Skeletal muscle tissue (tissue), 4 donors: ENCODE results near the gene CPTP. TPM values are rescaled to one million over a fixed set of nuclear protein-coding genes. Genes with fewer than 3 reads are reported as not detected.

Experiments used
- H3K27ac ChIP-seq: one replicate; pipeline ENCODE4 v1.7.0; 2013; ENCODE audit warnings: mild to moderate bottlenecking, low read depth, low read length, inconsistent platforms
- H3K27me3 ChIP-seq, 3 donors: one replicate each; pipeline ENCODE4 v1.7.0; 2013; ENCODE audit warnings: low read length in 3 of 3; ENCODE audit not compliant: control insufficient read depth in 3 of 3, insufficient read depth in 3 of 3
- H3K36me3 ChIP-seq, 3 donors: one replicate each; pipeline ENCODE4 v1.7.0; 2013; ENCODE audit warnings: low read length in 3 of 3; ENCODE audit not compliant: control insufficient read depth in 3 of 3, insufficient read depth in 3 of 3
- H3K4me1 ChIP-seq, 3 donors: one replicate each; pipeline ENCODE4 v1.7.0; 2013; ENCODE audit warnings: low read length in 3 of 3, mild to moderate bottlenecking in 3 of 3; ENCODE audit not compliant: control insufficient read depth in 3 of 3, insufficient read depth in 3 of 3
- H3K4me3 ChIP-seq, 3 donors: one replicate each; pipeline ENCODE4 v1.7.0; 2013; ENCODE audit warnings: low read length in 3 of 3
- H3K9ac ChIP-seq, 3 donors: one replicate each; pipeline ENCODE4 v1.7.0; 2013; ENCODE audit warnings: low read length in 3 of 3, mild to moderate bottlenecking in 3 of 3, moderate library complexity in 2 of 3, low read depth in 1 of 3
- H3K9me3 ChIP-seq, 3 donors: one replicate each; pipeline ENCODE4 v1.7.0; 2013; ENCODE audit warnings: low read length in 3 of 3; ENCODE audit not compliant: control insufficient read depth in 3 of 3
- total RNA-seq: library from RNA; depleted of rRNA; stranded (reverse); fragments of >200 nt; gene quantifications from one replicate; pipeline ENCODE4 v1.2.3, GENCODE V29; 2014
- donor health status: Osteomylitis.

CPTP gene
- total RNA-seq, 1 donor from 2014 or later: 8.4 TPM

DNA sequence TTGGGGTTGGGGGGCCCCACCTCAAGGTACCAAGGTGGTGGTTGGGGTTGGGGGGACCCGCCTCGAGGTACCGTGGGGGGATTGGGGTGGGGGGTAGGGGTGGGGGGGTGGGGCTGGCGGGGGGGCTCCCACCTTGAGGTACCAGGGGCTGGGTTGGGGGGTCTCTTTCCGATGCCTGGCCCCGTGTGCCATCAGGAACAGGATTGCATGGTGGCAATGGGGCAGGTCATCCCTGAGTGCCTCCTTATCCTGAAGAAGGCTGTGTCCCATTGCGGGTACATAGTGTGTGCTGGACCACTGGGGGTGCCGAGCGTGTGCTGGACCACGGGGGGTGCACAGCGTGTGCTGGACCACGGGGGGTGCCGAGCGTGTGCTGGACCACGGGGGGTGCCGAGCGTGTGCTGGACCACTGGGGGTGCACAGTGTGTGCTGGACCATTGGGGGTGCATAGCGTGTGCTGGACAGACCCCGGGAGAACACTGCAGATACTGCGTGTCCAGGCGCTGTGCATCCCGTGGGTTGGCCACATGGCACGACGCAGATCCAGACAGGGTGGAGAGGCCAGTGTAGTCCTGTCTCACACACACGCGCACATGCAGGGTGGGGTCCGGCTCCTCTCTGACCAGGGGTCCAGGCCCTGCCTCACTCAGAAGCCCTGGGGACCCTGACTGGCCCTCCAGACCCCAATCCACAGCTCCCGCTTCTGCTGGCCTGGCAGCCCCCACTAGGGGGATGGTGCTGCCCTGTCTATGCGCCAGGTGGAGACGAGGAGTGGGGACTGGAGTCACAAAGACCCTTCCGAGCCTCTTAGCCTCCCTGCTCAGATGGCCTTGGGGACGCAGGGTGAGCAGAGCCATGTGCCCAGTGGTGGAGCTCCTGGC lies 40.1 kb upstream of the CPTP start:
- no peak overlapping the region for H3K4me3 ChIP-seq
- no peak overlapping the region for H3K9ac ChIP-seq
- H3K27ac ChIP-seq: no peak overlapping the region
- H3K27me3 ChIP-seq: peaks cover 31 to 39% (median 33%) of the 10 kb centered on the region in 3 donors
- H3K9me3 ChIP-seq: no peaks in the 10 kb centered on the region
- H3K36me3 ChIP-seq: no peaks in the 10 kb centered on the region
- peaks cover 0 to 12% (median 2%) of the 10 kb centered on the region in 3 donors for H3K4me1 ChIP-seq

DNA sequence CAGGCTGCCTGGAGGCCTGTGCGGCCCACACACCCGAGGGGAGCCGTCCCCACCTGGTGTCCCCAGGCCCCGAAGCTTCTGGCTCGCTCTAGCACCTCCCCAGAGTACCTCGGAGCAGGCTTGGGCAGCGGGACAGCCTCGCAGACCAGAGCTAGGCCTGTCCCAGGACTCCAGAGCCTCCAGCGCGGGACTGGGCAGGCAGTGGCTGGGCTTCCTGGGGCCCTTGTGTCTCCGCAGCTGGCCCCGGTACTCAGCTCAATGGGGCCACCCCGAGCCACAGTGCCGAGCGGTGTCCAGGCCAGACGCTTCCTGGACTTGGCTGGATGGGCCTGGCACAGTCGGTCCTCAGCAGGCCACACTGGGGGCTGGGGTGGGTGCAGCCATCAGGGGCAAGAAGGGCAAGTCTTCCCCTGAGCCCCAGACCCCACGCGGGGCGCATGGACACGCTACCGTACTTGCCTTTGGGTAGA lies 39.5 kb upstream of the CPTP start:
- peaks cover 31 to 39% (median 33%) of the 10 kb centered on the region in 3 donors for H3K27me3 ChIP-seq
- no peak overlapping the region for H3K27ac ChIP-seq
- peaks cover 0 to 12% (median 2%) of the 10 kb centered on the region in 3 donors for H3K4me1 ChIP-seq
- no peak overlapping the region for H3K9ac ChIP-seq
- no peak overlapping the region for H3K4me3 ChIP-seq
- H3K9me3 ChIP-seq: no peaks in the 10 kb centered on the region
- H3K36me3 ChIP-seq: no peaks in the 10 kb centered on the region

DNA sequence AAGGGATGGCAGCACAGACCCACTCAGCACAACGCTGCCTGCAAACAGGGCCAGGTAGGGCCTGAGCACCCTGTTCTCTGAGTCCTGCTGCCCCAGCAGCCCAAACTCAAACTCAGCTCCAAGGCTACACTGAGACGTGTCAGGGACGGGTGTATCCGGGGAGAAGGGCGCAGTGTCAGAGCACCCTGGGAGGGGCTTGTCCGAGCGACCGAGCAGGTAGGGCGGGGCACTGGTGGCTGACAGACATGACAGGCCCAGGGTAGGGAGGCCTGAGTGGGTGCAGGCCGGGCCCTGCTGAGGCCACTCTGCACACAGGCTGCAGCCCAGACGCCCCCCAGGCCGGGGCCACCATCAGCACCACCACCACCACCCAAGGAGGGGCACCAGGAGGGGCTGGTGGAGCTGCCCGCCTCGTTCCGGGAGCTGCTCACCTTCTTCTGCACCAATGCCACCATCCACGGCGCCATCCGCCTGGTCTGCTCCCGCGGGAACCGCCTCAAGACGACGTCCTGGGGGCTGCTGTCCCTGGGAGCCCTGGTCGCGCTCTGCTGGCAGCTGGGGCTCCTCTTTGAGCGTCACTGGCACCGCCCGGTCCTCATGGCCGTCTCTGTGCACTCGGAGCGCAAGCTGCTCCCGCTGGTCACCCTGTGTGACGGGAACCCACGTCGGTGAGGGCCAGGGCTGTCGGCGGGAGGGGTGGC lies 38.8 kb upstream of the CPTP start:
- H3K27me3 ChIP-seq: peaks cover 31 to 43% (median 33%) of the 10 kb centered on the region in 3 donors
- no peak overlapping the region for H3K4me3 ChIP-seq
- no peak overlapping the region for H3K27ac ChIP-seq
- H3K9ac ChIP-seq: no peak overlapping the region
- H3K9me3 ChIP-seq: no peaks in the 10 kb centered on the region
- H3K4me1 ChIP-seq: peaks cover 0 to 12% (median 2%) of the 10 kb centered on the region in 3 donors
- H3K36me3 ChIP-seq: no peaks in the 10 kb centered on the region

DNA sequence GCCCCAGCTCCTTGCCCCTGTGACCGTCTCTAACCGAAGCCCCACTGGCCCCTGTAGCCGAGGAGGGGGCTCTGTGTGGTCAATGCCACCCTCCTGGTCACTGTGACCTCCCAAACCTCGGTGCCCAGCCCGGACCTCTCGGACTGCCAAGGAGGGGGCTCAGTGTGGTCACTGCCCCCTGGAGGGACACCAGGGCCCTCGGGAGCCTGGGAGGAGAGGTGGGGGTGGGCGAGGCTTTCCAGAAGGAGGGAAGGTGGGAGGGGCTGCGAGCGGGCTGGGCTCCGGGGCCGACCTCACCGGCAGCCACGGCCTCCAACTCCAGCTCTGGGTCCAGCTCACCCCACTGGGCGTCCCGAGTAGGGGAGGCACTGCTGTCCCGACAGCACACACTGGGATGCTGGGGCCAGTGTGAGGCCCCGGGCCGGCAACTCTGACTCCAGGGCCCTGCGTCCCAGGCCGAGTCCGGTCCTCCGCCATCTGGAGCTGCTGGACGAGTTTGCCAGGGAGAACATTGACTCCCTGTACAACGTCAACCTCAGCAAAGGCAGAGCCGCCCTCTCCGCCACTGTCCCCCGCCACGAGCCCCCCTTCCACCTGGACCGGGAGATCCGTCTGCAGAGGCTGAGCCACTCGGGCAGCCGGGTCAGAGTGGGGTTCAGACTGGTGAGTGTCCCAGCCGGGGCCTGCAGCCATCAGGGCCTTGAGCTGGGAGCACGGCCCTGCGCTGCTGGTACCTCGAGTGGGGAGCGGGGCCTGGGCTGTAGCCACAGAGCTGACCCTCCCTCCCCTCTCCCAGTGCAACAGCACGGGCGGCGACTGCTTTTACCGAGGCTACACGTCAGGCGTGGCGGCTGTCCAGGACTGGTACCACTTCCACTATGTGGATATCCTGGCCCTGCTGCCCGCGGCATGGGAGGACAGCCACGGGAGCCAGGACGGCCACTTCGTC lies 38.0 kb upstream of the CPTP start:
- Histone ChIP-seq H3K4me1 (peaks cover 4 to 16% (median 7%) of the 10 kb centered on the region in 3 donors), H3K4me3 (no peak overlapping the region), H3K27ac (no peak overlapping the region), H3K9ac (no peak overlapping the region), H3K27me3 (peaks cover 31 to 43% (median 33%) of the 10 kb centered on the region in 3 donors), H3K36me3 (no peaks in the 10 kb centered on the region), H3K9me3 (no peaks in the 10 kb centered on the region)

DNA sequence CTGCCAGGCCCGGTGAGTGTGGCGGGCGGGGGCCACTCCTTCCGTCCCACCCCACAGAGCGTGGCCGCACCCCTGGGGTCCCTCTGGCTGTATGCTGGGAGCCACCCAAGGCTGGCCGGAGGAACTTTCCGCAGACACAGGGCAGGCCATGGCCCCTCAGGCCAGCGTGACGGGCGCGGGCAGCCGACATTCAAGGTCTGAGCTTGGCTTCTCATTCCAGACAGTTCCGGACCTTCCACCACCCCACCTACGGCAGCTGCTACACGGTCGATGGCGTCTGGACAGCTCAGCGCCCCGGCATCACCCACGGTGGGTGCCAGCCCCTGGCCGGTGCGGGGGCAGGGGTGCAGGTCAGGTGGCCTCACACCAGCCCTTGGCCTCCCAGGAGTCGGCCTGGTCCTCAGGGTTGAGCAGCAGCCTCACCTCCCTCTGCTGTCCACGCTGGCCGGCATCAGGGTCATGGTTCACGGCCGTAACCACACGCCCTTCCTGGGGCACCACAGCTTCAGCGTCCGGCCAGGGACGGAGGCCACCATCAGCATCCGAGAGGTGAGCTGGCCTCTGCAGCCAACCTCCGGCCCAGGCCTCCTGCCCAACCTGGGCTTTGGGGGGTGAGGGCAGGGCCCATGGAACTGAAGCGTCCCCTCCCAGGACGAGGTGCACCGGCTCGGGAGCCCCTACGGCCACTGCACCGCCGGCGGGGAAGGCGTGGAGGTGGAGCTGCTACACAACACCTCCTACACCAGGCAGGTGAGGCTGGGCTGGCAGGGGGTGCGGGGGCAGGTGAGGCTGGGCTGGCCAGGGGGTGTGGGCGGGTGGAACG lies 37.1 kb upstream of the CPTP start:
- peaks cover 4 to 11% (median 6%) of the 10 kb centered on the region in 3 donors for H3K4me1 ChIP-seq

DNA sequence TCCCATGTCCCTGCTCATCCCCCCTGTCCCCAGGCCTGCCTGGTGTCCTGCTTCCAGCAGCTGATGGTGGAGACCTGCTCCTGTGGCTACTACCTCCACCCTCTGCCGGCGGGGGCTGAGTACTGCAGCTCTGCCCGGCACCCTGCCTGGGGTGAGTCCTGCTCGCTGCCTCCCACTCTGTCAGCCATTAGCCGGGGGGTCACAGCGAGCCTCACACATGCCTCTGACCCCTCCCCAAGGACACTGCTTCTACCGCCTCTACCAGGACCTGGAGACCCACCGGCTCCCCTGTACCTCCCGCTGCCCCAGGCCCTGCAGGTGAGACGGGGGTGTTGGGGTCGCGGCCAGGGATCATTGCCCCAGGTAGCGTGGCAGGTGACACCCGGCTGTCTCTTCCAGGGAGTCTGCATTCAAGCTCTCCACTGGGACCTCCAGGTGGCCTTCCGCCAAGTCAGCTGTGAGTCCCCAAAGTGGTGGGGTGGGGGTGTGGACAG lies 34.3 kb upstream of the CPTP start:
- H3K4me1 ChIP-seq: peaks cover 4 to 11% (median 6%) of the 10 kb centered on the region in 3 donors
- no peaks in the 10 kb centered on the region for H3K9me3 ChIP-seq
- H3K4me3 ChIP-seq: no peak overlapping the region
- H3K27ac ChIP-seq: no peak overlapping the region
- no peak overlapping the region for H3K9ac ChIP-seq
- peaks cover 25 to 29% (median 25%) of the 10 kb centered on the region in 3 donors for H3K27me3 ChIP-seq
- peaks cover 0 to 5% (median 2%) of the 10 kb centered on the region in 3 donors for H3K36me3 ChIP-seq

More for the DNA sequence above, 37.1 kb upstream of the CPTP start:
- Histone ChIP-seq H3K4me3 (no peak overlapping the region), H3K27ac (no peak overlapping the region), H3K27me3 (peaks cover 31 to 43% (median 33%) of the 10 kb centered on the region in 3 donors), H3K36me3 (no peaks in the 10 kb centered on the region), H3K9ac (no peak overlapping the region), H3K9me3 (no peaks in the 10 kb centered on the region)

DNA sequence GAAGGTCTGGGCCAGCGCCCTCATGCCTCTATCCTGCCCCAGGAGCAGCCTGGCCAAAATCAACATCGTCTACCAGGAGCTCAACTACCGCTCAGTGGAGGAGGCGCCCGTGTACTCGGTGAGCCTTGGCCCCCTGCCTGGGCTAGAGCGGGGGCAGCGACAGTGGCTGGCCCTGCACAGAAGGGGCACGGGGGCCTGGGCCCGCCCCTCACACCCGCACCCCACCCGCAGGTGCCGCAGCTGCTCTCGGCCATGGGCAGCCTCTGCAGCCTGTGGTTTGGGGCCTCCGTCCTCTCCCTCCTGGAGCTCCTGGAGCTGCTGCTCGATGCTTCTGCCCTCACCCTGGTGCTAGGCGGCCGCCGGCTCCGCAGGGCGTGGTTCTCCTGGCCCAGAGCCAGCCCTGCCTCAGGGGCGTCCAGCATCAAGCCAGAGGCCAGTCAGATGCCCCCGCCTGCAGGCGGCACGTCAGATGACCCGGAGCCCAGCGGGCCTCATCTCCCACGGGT lies 33.5 kb upstream of the CPTP start:
- Histone ChIP-seq H3K36me3 (peaks cover 2 to 7% (median 2%) of the 10 kb centered on the region in 3 donors), H3K27ac (no peak overlapping the region), H3K4me3 (no peak overlapping the region), H3K27me3 (peaks cover 17 to 21% (median 17%) of the 10 kb centered on the region in 3 donors), H3K9me3 (no peaks in the 10 kb centered on the region), H3K4me1 (peaks cover 4 to 11% (median 6%) of the 10 kb centered on the region in 3 donors), H3K9ac (peak overlapping the region in 1 of 3 donors; percentile 57)

DNA sequence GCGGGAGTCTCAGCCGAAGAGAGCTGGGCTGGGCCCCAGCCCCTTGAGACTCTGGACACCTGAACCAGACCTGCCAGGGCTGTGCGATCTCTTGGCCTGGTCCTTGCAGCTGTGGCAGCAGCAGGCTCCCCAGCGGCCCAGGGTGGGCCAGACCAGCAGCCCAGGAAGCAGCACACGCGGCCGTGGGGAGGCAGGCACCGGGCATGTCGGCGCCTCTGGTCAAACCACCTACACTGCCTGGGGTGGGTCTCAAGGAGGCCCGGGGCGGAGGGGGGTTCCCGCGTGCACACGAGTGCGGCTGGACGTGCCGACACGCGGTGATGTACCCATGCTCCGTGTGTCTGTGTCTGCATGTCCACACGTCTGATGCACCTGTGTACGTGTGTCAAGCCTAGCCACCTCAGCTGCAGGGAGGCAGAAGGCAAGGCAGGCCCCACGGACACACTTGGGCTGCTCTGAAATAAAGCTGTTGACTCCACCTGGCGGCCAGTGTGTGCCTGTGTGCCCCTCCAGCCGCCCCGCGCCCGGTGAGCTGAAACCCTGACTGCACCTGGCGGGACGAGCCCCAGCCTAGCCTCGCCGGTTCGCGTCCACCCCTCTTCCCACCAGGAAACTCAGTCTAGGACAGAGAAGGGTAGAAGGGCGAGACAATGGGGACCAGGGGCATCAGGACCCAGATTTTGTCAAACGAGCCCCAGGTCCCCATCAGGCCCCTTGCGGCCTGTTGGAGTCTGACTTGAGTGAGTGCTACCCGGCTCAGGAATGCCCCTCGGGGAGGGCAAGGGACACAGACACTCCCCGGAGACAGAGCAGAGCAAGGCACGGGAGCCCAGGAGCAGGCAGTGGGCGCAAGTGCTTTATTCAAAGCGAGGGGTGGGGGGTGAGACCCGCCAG lies 32.8 kb upstream of the CPTP start:
- Histone ChIP-seq H3K4me3 (no peak overlapping the region), H3K4me1 (peaks cover 4 to 11% (median 6%) of the 10 kb centered on the region in 3 donors), H3K36me3 (peaks cover 4 to 12% (median 6%) of the 10 kb centered on the region in 3 donors), H3K27me3 (peaks cover 10 to 14% (median 10%) of the 10 kb centered on the region in 3 donors), H3K27ac (no peak overlapping the region), H3K9me3 (no peaks in the 10 kb centered on the region), H3K9ac (no peak overlapping the region)
